ENCODE data around the gene C5AR2.

Gene C5AR2

GRCh38 chr19:47373246-47374240 lies 41.6 kb downstream of the C5AR2 start:
- DNase-seq (ENCODE audit: insufficient read length, low spot score) (no peak), FAIRE-seq (no peak)
- no peak for TF ChIP-seq POLR2AphosphoS5 (IDR thresholded peaks at IDR 0.05; ENCODE audit: low read depth, low read length)

GRCh38 chr19:47374876-47375693 lies 43.1 kb downstream of the C5AR2 start:
- FAIRE-seq = no peak
- TF ChIP-seq POLR2A (IDR thresholded peaks at IDR 0.05; ENCODE audit: low read depth, low read length) (no peak), POLR2AphosphoS5 (IDR thresholded peaks at IDR 0.05; ENCODE audit: low read depth, low read length) (no peak), TAF1 (IDR thresholded peaks at IDR 0.05; ENCODE audit: low read depth, low read length) (no peak), SPI1 (IDR thresholded peaks at IDR 0.05; ENCODE audit: low read depth, low read length) (no peak), POU2F2 (IDR thresholded peaks at IDR 0.05; ENCODE audit: low read depth, low read length) (no peak), PAX5 (IDR thresholded peaks at IDR 0.05; ENCODE audit: insufficient read depth, low read length, severe bottlenecking) (no peak)
- no peak for DNase-seq (ENCODE audit: insufficient read length, low spot score)

- FAIRE-seq (no peak), DNase-seq (ENCODE audit: insufficient read length, low spot score) (no peak)
- TF ChIP-seq POU2F2 (IDR thresholded peaks at IDR 0.05; ENCODE audit: low read depth, low read length) = no peak
- TF ChIP-seq TAF1 (IDR thresholded peaks at IDR 0.05; ENCODE audit: low read depth, low read length) = no peak
- TF ChIP-seq SPI1 (IDR thresholded peaks at IDR 0.05; ENCODE audit: low read depth, low read length) = no peak
- no peak for TF ChIP-seq PAX5 (IDR thresholded peaks at IDR 0.05; ENCODE audit: insufficient read depth, low read length, severe bottlenecking)
- no peak for TF ChIP-seq POLR2A (IDR thresholded peaks at IDR 0.05; ENCODE audit: low read depth, low read length)
- TF ChIP-seq POLR2AphosphoS5 (IDR thresholded peaks at IDR 0.05; ENCODE audit: low read depth, low read length) = no peak
Observed at GRCh38 chr19:47375694-47376588, 44.0 kb downstream of the C5AR2 start.

GRCh38 chr19:47376589-47377144 lies 44.7 kb downstream of the C5AR2 start:
- TF ChIP-seq POU2F2 (IDR thresholded peaks at IDR 0.05; ENCODE audit: low read depth, low read length) = no peak
- no peak for TF ChIP-seq SPI1 (IDR thresholded peaks at IDR 0.05; ENCODE audit: low read depth, low read length)
- no peak for TF ChIP-seq TAF1 (IDR thresholded peaks at IDR 0.05; ENCODE audit: low read depth, low read length)
- no peak for TF ChIP-seq POLR2AphosphoS5 (IDR thresholded peaks at IDR 0.05; ENCODE audit: low read depth, low read length)
- TF ChIP-seq POLR2A (IDR thresholded peaks at IDR 0.05; ENCODE audit: low read depth, low read length) = no peak
- TF ChIP-seq PAX5 (IDR thresholded peaks at IDR 0.05; ENCODE audit: insufficient read depth, low read length, severe bottlenecking) = no peak
- no peak for DNase-seq (ENCODE audit: insufficient read length, low spot score)
- FAIRE-seq = no peak

- DNase-seq (ENCODE audit: insufficient read length, low spot score) = no peak
- FAIRE-seq = no peak
- TF ChIP-seq SPI1 (IDR thresholded peaks at IDR 0.05; ENCODE audit: low read depth, low read length) (no peak), POU2F2 (IDR thresholded peaks at IDR 0.05; ENCODE audit: low read depth, low read length) (no peak), TAF1 (IDR thresholded peaks at IDR 0.05; ENCODE audit: low read depth, low read length) (no peak), POLR2AphosphoS5 (IDR thresholded peaks at IDR 0.05; ENCODE audit: low read depth, low read length) (no peak), POLR2A (IDR thresholded peaks at IDR 0.05; ENCODE audit: low read depth, low read length) (no peak), PAX5 (IDR thresholded peaks at IDR 0.05; ENCODE audit: insufficient read depth, low read length, severe bottlenecking) (no peak)
Observed at GRCh38 chr19:47377208-47377701, 45.3 kb downstream of the C5AR2 start.

- TF ChIP-seq POLR2A (IDR thresholded peaks at IDR 0.05; ENCODE audit: low read depth, low read length) = no peak
- TF ChIP-seq TAF1 (IDR thresholded peaks at IDR 0.05; ENCODE audit: low read depth, low read length) = no peak
- TF ChIP-seq PAX5 (IDR thresholded peaks at IDR 0.05; ENCODE audit: insufficient read depth, low read length, severe bottlenecking) = no peak
- TF ChIP-seq POU2F2 (IDR thresholded peaks at IDR 0.05; ENCODE audit: low read depth, low read length) = no peak
- no peak for TF ChIP-seq SPI1 (IDR thresholded peaks at IDR 0.05; ENCODE audit: low read depth, low read length)
- no peak for TF ChIP-seq POLR2AphosphoS5 (IDR thresholded peaks at IDR 0.05; ENCODE audit: low read depth, low read length)
- FAIRE-seq = no peak
- no peak for DNase-seq (ENCODE audit: insufficient read length, low spot score)
Observed at GRCh38 chr19:47377801-47378200, 45.8 kb downstream of the C5AR2 start.

- DNase-seq (ENCODE audit: insufficient read length, low spot score) = no peak
- no peak for FAIRE-seq
- TF ChIP-seq POU2F2 (IDR thresholded peaks at IDR 0.05; ENCODE audit: low read depth, low read length) = no peak
- TF ChIP-seq PAX5 (IDR thresholded peaks at IDR 0.05; ENCODE audit: insufficient read depth, low read length, severe bottlenecking) = no peak
- TF ChIP-seq POLR2A (IDR thresholded peaks at IDR 0.05; ENCODE audit: low read depth, low read length) = no peak
- no peak for TF ChIP-seq SPI1 (IDR thresholded peaks at IDR 0.05; ENCODE audit: low read depth, low read length)
- TF ChIP-seq POLR2AphosphoS5 (IDR thresholded peaks at IDR 0.05; ENCODE audit: low read depth, low read length) = no peak
- TF ChIP-seq TAF1 (IDR thresholded peaks at IDR 0.05; ENCODE audit: low read depth, low read length) = no peak
Observed at GRCh38 chr19:47378246-47378645, 46.3 kb downstream of the C5AR2 start.

- FAIRE-seq = no peak
- no peak for DNase-seq (ENCODE audit: insufficient read length, low spot score)
- TF ChIP-seq TAF1 (IDR thresholded peaks at IDR 0.05; ENCODE audit: low read depth, low read length) = no peak
- TF ChIP-seq POU2F2 (IDR thresholded peaks at IDR 0.05; ENCODE audit: low read depth, low read length) = no peak
- TF ChIP-seq POLR2A (IDR thresholded peaks at IDR 0.05; ENCODE audit: low read depth, low read length) = no peak
- no peak for TF ChIP-seq SPI1 (IDR thresholded peaks at IDR 0.05; ENCODE audit: low read depth, low read length)
- no peak for TF ChIP-seq PAX5 (IDR thresholded peaks at IDR 0.05; ENCODE audit: insufficient read depth, low read length, severe bottlenecking)
- no peak for TF ChIP-seq POLR2AphosphoS5 (IDR thresholded peaks at IDR 0.05; ENCODE audit: low read depth, low read length)
Observed at GRCh38 chr19:47379381-47379938, 47.5 kb downstream of the C5AR2 start.

All from GM12891 (cell line).